ENCODE results near the gene ANKRD28. TPM values are rescaled to one million over a fixed set of nuclear protein-coding genes. Genes with fewer than 3 reads are reported as not detected.
A peak's percentile ranks its signal among the peaks of the same experiment; 100 is the strongest.

Gene ANKRD28
- total and polyA plus RNA-seq, 2 of the 4 experiments (the other 2 are of a cell fraction), result 52.6 to 211 TPM

GRCh38 chr3:15645740-15646501, 151.9 kb downstream of the ANKRD28 start:
- Histone ChIP-seq H4K5ac (ENCODE audit: low read depth, low read length) (peak overlapping the region; percentile 86), H3K9ac (ENCODE audit: low read depth, low read length) (0 out of 2 replicates have a peak overlapping the region, but pooled peaks have one; percentile 17), H4K20me1 (ENCODE audit: insufficient read depth, low read length) (0 out of 2 replicates have a peak, but pooled peaks cover 3% of the 10 kb centered on the region), H3K36me3 (ENCODE audit: control insufficient read depth, insufficient read depth, low read length) (no peaks in the 10 kb centered on the region), H3K14ac (replicated peaks; ENCODE audit: low read depth, low read length) (peak overlapping the region; percentile 99), H3K18ac (ENCODE audit: low read depth, low read length) (peak overlapping the region; percentile 96), H3K4me2 (ENCODE audit: low read depth, low read length) (peak overlapping the region; percentile 66), H3K27ac (ENCODE audit: insufficient read depth, low read length) (peak overlapping the region; percentile 95), H2AK5ac (ENCODE audit: low read depth, low read length) (0 out of 2 replicates have a peak overlapping the region, but pooled peaks have one; percentile 26), H2AFZ (replicated peaks; ENCODE audit: low read length, poor library complexity) (no peak overlapping the region), H2BK120ac (ENCODE audit: low read depth, low read length) (peak overlapping the region; percentile 99), H3K79me1 (ENCODE audit: low read depth in 1 of 2, low read length in 2 of 2) (peaks cover 5 to 23% of the 10 kb centered on the region in 2 experiments), H2BK5ac (ENCODE audit: low read depth, low read length, poor library complexity, severe bottlenecking) (peak overlapping the region; percentile 97), H3K56ac (ENCODE audit: extremely low read depth, insufficient read depth, low read length) (peak overlapping the region; percentile 94), H4K91ac (ENCODE audit: insufficient read depth, low read depth, low read length) (peak overlapping the region; percentile 95), H2BK20ac (ENCODE audit: low read depth, low read length) (peak overlapping the region; percentile 99), H4K8ac (ENCODE audit: low read depth in 2 of 2, low read length in 2 of 2) (peak overlapping the region; percentile 97), H3K4ac (ENCODE audit: low read depth, low read length) (peak overlapping the region; percentile 99), H3K23ac (ENCODE audit: low read depth, low read length) (peak overlapping the region; percentile 98; the same call in 1 of the 2 replicates), H2BK15ac (ENCODE audit: low read depth, low read length) (peak overlapping the region; percentile 99), H3K9me1 (ENCODE audit: insufficient read depth, low read length) (peaks cover 32% of the 10 kb centered on the region), H3K4me3 (ENCODE audit: insufficient read depth, low read depth, low read length) (no peak overlapping the region), H3K27me3 (ENCODE audit: control insufficient read depth, insufficient read depth, low read length) (no peaks in the 10 kb centered on the region), H3K4me1 (ENCODE audit: control insufficient read depth, insufficient read depth, low read length) (peaks cover 22% of the 10 kb centered on the region), H3K9me3 (ENCODE audit: control insufficient read depth, insufficient read depth, low read length) (no peaks in the 10 kb centered on the region), H2AK9ac (replicated peaks; ENCODE audit: low read depth, low read length, poor library complexity) (peak overlapping the region; percentile 0)
- DNase-seq (peak; percentile 94), ATAC-seq (ENCODE audit: low read depth) (peak; percentile 63)
- intact Hi-C loops (cut with micrococcal nuclease), result loop anchor here (1.0 kb wide), 1 partner anchor 45 kb away; the partner anchor contains the start of genes BTD and HACL1
- dilution Hi-C loops (cut with HindIII; ENCODE audit: low sequenced_read_pairs, unreplicated experiment), result no loop called here
- POLR2A ChIA-PET (ENCODE audit: unreplicated experiment), result interaction anchor here (1.0 kb wide), 1 partner anchor 152 kb away, joined by 3 read pairs; the partner anchor contains the start of gene ANKRD28
- in situ Hi-C loops (cut with MboI; ENCODE audit: low sequenced_read_pairs), result loop anchor here (10.0 to 25.0 kb wide), 3 partner anchors 159 to 591 kb away; no protein-coding TSS in a partner anchor
- 17% methylated on average over 7 of the region's 18 CpGs; no CpG with 5 or more reads in 1 of the 2 experiments for WGBS, 2 experiments (ENCODE audit: extremely low coverage in 2 of 2, insufficient read length in 1 of 2)
- CTCF ChIA-PET, result interaction anchor here (0.6 to 1.3 kb wide), 2 partner anchors 11 to 142 kb away, joined by 3 to 6 read pairs; no protein-coding TSS in a partner anchor
- BruUV-seq (replicated peaks), result no TSS peak
- TF ChIP-seq FOS (IDR thresholded peaks at IDR 0.05; ENCODE audit: low read depth, low read length) (peak; percentile 57), MXI1 (IDR thresholded peaks at IDR 0.05; ENCODE audit: borderline replicate concordance, low read depth, low read length) (no peak), BHLHE40 (IDR thresholded peaks at IDR 0.05; ENCODE audit: low read depth, low read length) (no peak), RAD21 (IDR thresholded peaks at IDR 0.05; ENCODE audit: low read length) (no peak), RCOR1 (IDR thresholded peaks at IDR 0.05; ENCODE audit: insufficient replicate concordance, low read length) (no peak), NFE2L2 (IDR thresholded peaks at IDR 0.05; ENCODE audit: low read depth, low read length) (no peak), MAFK (IDR thresholded peaks at IDR 0.05; ENCODE audit: low read depth, low read length) (no peak), RFX5 (IDR thresholded peaks at IDR 0.05; ENCODE audit: low read depth, low read length) (no peak), ELK1 (IDR thresholded peaks at IDR 0.05; ENCODE audit: borderline replicate concordance, low read depth, low read length) (no peak), CHD1 (IDR thresholded peaks at IDR 0.05; ENCODE audit: low read depth, low read length) (no peak; the same call in 1 of the 2 replicates), USF2 (IDR thresholded peaks at IDR 0.05; ENCODE audit: low read depth, low read length) (no peak), SMC3 (IDR thresholded peaks at IDR 0.05; ENCODE audit: low read depth, low read length) (no peak)
- TF ChIP-seq, protein P1, sequence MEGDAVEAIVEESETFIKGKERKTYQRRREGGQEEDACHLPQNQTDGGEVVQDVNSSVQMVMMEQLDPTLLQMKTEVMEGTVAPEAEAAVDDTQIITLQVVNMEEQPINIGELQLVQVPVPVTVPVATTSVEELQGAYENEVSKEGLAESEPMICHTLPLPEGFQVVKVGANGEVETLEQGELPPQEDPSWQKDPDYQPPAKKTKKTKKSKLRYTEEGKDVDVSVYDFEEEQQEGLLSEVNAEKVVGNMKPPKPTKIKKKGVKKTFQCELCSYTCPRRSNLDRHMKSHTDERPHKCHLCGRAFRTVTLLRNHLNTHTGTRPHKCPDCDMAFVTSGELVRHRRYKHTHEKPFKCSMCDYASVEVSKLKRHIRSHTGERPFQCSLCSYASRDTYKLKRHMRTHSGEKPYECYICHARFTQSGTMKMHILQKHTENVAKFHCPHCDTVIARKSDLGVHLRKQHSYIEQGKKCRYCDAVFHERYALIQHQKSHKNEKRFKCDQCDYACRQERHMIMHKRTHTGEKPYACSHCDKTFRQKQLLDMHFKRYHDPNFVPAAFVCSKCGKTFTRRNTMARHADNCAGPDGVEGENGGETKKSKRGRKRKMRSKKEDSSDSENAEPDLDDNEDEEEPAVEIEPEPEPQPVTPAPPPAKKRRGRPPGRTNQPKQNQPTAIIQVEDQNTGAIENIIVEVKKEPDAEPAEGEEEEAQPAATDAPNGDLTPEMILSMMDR (conservative IDR thresholded peaks at IDR 0.05; ENCODE audit: low read depth, low read length), result no peak

All from IMR-90 (cell line).